Left hindlimb (tissue), 1 donor: ENCODE results near the gene LZTS2.

Experiments used
- DNase-seq: peaks from one replicate; pipeline ENCODE4 v3.0.0-alpha.2; 2018

LZTS2 gene

GRCh38 chr10:101056365-101057151 lies 57.0 kb downstream of the LZTS2 start:
- no peak for DNase-seq
